ENCODE measurements around the gene SH3TC1. TPM values are rescaled to one million over a fixed set of nuclear protein-coding genes. Genes with fewer than 3 reads are reported as not detected.

The SH3TC1 gene
- total and polyA plus RNA-seq, 2 of the 8 experiments (the other 6 are each of a cell fraction or from before 2014, with no cell fraction given): 0.15 TPM; not detected in 1

DNA sequence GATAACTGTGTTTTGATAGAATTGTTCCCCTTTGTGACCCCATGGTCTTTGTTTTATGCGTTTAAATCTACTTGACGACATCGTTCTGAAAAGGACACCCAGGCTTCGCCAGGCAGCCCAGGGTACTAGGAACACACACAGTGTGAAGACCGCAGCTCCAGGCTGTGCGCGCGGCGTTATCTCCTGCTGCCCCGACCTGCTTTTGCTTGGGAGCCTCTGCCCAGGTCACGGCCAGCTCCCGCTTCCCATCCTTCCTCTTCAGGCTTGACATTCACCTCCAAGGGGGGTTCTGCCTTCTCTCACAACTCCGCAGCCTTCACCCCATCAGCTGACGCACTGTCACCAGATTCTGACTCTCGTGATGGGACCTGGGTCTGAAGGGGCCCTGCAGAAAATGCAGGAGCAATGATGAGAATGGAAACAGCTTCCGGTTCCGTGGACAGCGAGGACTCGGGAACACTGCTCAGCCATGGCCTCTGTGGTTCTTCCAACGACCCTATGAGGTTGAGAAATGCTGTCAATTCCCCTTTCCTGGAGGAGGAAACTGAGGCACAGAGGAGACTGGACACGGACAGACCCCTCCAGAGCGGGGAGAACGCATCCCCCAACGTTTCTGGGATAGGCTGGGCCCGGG is 69.9 kb downstream of the SH3TC1 start (continued):
- TF ChIP-seq BACH1 (IDR thresholded peaks at IDR 0.05; ENCODE audit: low read length): no peak
